HEK293 (cell line): ENCODE results near the gene ADRA1B.
A peak's percentile ranks its signal among the peaks of the same experiment; 100 is the strongest.

Source experiments
- ZNF501 ChIP-seq: fragments of 450-650 bp; formaldehyde crosslinking; IDR thresholded peaks from 2 replicates; pipeline ENCODE4 v1.5.1; 2016; ENCODE audit warnings: missing biosample characterization, missing genetic modification characterization
- ZNF785 ChIP-seq: fragments of 450-650 bp; formaldehyde crosslinking; IDR thresholded peaks from 2 replicates; pipeline ENCODE4 v1.5.1; 2016; ENCODE audit warnings: missing biosample characterization, missing genetic modification characterization
- ZNF843 ChIP-seq: fragments of 450-650 bp; formaldehyde crosslinking; IDR thresholded peaks from 2 replicates; pipeline ENCODE4 v1.5.1; 2016; ENCODE audit warnings: missing biosample characterization, missing genetic modification characterization
- TF ChIP-seq, protein P1 (sequence below): fragments of 450-650 bp; formaldehyde crosslinking; IDR thresholded peaks from 2 replicates; pipeline ENCODE4 v1.5.1; 2016; ENCODE audit warnings: missing biosample characterization, missing genetic modification characterization

GRCh38 chr5:159965031-159965837, 49.0 kb downstream of the ADRA1B start:
- TF ChIP-seq ZNF843 (tag by site-specific recombination) (no peak), ZNF501 (tag by site-specific recombination) (no peak), ZNF785 (tag by site-specific recombination) (no peak)
- TF ChIP-seq, protein P1, sequence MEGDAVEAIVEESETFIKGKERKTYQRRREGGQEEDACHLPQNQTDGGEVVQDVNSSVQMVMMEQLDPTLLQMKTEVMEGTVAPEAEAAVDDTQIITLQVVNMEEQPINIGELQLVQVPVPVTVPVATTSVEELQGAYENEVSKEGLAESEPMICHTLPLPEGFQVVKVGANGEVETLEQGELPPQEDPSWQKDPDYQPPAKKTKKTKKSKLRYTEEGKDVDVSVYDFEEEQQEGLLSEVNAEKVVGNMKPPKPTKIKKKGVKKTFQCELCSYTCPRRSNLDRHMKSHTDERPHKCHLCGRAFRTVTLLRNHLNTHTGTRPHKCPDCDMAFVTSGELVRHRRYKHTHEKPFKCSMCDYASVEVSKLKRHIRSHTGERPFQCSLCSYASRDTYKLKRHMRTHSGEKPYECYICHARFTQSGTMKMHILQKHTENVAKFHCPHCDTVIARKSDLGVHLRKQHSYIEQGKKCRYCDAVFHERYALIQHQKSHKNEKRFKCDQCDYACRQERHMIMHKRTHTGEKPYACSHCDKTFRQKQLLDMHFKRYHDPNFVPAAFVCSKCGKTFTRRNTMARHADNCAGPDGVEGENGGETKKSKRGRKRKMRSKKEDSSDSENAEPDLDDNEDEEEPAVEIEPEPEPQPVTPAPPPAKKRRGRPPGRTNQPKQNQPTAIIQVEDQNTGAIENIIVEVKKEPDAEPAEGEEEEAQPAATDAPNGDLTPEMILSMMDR (tag by site-specific recombination), result peak; percentile 49
